PC-9 (cell line): ENCODE data around the gene TOX4.

Source experiments
- EZH2 ChIP-seq: fragments of 200-600 bp; sonication (generic); IDR thresholded peaks from 2 replicates; pipeline ENCODE4 v1.8.0; 2017; ENCODE audit warnings: antibody characterized with exemption, low read depth
- TF ChIP-seq, protein P1 (sequence below): fragments of 200-600 bp; sonication (generic); conservative IDR thresholded peaks from 2 replicates; pipeline ENCODE4 v1.6.1; 2017; ENCODE audit warnings: mixed run types, antibody characterized with exemption, mild to moderate bottlenecking, moderate library complexity

DNA sequence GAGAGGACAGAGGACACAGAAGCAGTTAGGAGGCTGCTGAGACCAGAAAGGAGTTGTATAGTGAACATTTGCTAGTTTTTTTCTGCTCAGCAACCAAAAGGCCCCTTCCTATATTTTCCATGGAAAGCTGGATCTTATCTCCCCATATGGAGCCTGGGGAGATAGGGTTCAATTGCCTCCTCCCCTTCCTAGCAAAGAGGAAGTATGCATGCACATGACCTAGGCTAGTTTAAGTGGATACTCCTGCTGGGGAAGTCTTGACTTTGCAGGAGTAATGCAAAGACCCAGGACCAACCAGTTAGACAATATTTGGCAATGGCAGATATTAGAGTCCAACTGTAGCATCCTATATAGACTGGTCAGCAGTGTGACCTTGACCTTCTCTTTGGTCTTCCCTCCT lies 36.1 kb upstream of the TOX4 start:
- TF ChIP-seq, protein P1, sequence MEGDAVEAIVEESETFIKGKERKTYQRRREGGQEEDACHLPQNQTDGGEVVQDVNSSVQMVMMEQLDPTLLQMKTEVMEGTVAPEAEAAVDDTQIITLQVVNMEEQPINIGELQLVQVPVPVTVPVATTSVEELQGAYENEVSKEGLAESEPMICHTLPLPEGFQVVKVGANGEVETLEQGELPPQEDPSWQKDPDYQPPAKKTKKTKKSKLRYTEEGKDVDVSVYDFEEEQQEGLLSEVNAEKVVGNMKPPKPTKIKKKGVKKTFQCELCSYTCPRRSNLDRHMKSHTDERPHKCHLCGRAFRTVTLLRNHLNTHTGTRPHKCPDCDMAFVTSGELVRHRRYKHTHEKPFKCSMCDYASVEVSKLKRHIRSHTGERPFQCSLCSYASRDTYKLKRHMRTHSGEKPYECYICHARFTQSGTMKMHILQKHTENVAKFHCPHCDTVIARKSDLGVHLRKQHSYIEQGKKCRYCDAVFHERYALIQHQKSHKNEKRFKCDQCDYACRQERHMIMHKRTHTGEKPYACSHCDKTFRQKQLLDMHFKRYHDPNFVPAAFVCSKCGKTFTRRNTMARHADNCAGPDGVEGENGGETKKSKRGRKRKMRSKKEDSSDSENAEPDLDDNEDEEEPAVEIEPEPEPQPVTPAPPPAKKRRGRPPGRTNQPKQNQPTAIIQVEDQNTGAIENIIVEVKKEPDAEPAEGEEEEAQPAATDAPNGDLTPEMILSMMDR = no peak
- no peak for TF ChIP-seq EZH2
